Cardiac fibroblast (primary cell): ENCODE measurements around the gene KCNC2.

Source experiments
- DNase-seq, 2 donors: peaks; one replicate each; pipeline versions ENCODE4 v3.0.0 to v3.0.0-alpha.2; 2010; ENCODE audit warnings: low read depth in 2 of 2
- H3K4me3 ChIP-seq, 2 donors: replicated peaks in 1 of 2; 1 replicate in 1 of 2; 2 replicates in 1 of 2; pipeline ENCODE4 v1.5.1; 2011; ENCODE audit warnings: low read depth in 2 of 2, low read length in 2 of 2, mild to moderate bottlenecking in 2 of 2, moderate library complexity in 1 of 2
- CTCF ChIP-seq: IDR thresholded peaks from one replicate; pipeline ENCODE4 v1.5.1; 2011; ENCODE audit warnings: low read depth, mild to moderate bottlenecking, low read length, inconsistent platforms

The KCNC2 gene

GRCh38 chr12:75000120-75000519 is 209.5 kb downstream of the KCNC2 start:
- TF ChIP-seq CTCF, result no peak
- DNase-seq, result no peak
- no peak overlapping the region for H3K4me3 ChIP-seq

- no peak for TF ChIP-seq CTCF
- DNase-seq, result no peak
- no peak overlapping the region for H3K4me3 ChIP-seq
Measured at GRCh38 chr12:74999474-74999873, 210.2 kb downstream of the KCNC2 start.
